ENCODE results near the gene EGFL7. TPM values are rescaled to one million over a fixed set of nuclear protein-coding genes. Genes with fewer than 3 reads are reported as not detected.

Gene EGFL7
- polyA plus RNA-seq, 3 donors, result 43.8 to 79.8 (median 74.3) TPM

DNA sequence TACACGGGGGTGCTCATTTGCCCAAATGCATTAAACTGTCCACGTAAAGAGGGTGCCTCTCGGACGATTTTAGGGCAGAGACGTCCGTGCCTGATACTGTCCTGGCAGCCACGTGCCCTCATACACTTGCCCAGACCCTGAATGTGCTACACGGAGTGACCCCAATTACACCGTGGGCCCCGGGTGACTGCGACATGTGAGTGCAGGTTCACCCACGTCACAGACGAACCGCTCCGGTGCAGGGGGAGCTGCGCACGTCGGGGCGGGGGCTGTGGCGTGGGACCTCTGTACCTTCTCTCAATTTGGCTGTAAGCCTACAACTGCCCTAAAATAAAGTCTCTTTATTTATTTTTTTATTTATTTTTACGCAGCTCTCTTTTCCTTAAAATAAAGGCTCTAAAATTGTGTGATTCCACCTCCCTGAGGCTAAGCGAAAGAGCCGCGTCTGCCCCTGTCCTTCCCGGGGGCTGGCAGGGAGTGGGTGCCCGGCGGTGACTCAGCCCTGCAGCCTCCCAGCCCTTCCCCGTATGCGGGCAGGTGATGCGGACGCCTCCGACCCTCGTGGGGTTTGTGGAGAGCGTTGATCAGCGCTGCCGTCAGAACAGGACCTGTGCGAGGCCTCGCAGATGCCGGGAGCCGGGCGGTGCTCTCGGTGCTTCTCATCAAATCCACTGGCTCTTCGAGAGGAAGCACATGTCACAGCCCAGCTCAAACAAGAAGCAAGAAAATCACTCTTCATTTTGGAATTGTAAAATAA, 9.2 kb upstream of the EGFL7 start:
- no peak for DNase-seq (ENCODE audit: extremely low read depth in 1 of 11, low read depth in 9 of 11, low spot score in 4 of 11)

DNA sequence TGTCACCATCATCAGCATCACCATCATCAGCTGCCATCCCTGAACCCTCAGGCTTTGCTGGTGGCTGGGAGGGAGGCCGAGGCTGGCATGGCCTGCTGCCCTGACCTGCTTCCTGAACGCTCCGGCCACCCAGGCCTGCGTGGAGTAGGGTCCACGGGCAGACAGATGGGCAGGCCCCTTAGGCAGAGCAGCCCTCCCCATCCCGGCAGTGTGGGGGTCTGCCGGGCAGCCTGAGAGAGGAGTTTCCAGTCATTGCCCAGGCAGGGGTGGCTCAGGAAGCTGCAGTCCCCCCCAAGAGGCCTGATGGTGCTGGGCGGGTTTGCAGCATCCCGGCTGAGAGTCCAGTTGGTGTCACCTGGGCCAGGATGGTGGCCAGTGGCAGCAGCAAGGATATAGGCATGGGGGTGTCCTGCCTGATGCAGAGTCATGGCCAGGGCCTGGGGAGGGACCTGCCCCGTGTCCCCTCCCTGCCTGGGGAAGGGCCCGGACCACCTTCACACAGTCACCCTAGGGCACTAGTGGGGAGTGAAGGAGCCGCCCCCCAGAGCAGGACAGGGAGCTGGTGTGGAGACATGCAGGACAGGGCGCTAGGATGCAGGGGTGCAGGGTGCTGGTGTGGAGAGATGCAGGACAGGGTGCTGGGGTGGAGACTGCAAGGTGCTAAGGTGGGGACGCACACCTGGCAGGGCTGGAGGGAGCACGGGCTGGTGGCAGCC, 7.7 kb upstream of the EGFL7 start:
- DNase-seq (ENCODE audit: extremely low read depth in 1 of 11, low read depth in 9 of 11, low spot score in 4 of 11), result no peak

DNA sequence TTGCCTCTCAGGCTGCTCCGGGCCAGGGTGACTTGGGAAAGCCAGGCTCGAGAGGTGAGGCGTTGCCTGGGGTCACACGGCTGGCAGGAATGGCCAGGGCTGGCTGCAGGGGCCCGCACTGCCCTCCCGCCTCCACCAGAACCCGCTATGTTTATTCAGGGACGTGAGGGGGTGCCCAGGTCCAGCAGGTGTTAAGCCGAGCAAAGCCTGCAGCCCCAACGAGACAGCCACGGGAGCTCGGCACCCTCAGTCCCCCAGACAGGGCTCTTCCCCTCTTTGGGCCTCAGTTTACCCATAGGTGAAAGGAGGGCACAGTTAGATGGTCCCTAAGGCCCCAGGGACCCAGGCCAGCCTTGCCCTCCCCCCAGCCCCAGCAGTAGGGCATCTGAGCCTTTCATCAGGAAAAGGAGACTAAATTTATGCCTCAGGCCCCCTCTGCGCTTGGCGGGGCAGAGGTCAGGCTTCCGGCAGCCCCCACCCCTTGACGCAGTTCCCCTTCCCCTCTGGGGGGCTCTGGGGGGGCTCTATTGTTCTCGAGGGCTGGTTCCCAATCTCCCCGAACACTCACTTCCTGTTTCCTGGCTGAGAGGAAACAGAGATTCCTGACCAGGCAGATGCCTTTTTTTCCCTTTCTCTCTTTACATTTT, 7.1 kb upstream of the EGFL7 start:
- DNase-seq (ENCODE audit: extremely low read depth in 1 of 11, low read depth in 9 of 11, low spot score in 4 of 11), result no peak

DNA sequence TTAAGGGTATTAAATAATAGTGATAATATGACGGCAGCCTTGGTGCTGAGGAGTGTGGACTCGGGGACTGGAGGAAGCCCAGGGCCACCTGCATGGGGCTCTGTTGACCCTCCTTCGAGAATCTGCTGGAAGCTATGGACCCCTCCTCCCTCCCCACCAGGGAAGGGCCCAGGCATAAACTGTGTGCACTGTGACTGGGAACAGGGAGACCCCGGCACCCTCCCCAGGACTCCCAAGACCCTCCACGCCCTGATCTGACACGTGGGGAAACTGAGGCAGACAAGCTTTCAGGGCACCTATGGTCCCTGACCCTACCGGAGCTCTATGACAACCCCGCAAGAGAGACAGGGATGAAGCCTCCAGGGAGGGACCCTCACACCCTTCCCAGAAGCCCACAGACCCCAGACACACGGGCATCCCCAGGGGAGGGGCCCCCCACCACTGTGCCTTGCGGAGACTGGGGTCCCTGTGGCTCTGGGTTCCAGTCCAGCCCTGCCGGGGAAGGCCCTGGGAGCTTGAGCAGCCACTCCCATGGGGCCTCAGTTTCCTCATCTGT, 6.5 kb upstream of the EGFL7 start:
- DNase-seq (ENCODE audit: extremely low read depth in 1 of 11, low read depth in 9 of 11, low spot score in 4 of 11), result no peak

DNA sequence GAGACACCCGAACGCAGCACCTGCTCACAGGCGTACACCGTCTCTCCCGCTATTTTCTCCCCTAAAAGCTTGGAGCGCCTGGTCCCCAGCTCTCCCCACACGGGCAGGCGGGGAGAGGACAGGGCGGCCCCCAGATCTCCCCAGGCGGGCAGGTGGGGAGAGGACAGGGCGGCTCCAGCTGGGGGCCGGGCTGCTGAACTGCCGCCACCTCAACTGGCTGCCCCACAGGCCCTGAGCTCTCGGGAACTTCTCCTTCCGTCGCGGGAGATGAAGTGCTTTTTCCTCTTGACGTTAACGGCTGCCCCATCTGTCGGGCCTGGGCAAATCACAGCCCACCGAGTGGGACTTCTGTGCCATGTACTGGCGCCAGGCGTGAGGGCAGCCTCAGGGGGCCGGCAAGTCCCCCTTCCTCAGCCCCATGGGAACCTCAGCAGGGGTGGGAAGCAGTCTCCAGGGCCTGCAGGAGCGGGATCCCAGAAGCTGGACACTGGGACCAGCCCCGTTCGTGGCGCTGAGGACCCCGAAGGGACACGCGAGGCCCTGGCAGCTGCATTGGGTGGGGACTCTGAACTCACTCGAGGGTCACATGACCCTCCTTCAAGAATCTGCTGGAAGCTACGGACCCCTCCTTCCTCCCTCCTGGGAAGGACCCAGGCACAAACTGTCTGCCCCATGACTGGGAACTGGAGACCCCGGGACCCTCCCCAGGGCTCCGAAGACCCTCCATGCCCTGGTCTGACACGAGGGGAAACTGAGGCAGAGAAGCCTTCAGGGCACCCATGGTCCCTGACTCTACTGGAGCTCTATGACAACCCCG, 5.7 kb upstream of the EGFL7 start:
- no peak for DNase-seq (ENCODE audit: extremely low read depth in 1 of 11, low read depth in 9 of 11, low spot score in 4 of 11)

DNA sequence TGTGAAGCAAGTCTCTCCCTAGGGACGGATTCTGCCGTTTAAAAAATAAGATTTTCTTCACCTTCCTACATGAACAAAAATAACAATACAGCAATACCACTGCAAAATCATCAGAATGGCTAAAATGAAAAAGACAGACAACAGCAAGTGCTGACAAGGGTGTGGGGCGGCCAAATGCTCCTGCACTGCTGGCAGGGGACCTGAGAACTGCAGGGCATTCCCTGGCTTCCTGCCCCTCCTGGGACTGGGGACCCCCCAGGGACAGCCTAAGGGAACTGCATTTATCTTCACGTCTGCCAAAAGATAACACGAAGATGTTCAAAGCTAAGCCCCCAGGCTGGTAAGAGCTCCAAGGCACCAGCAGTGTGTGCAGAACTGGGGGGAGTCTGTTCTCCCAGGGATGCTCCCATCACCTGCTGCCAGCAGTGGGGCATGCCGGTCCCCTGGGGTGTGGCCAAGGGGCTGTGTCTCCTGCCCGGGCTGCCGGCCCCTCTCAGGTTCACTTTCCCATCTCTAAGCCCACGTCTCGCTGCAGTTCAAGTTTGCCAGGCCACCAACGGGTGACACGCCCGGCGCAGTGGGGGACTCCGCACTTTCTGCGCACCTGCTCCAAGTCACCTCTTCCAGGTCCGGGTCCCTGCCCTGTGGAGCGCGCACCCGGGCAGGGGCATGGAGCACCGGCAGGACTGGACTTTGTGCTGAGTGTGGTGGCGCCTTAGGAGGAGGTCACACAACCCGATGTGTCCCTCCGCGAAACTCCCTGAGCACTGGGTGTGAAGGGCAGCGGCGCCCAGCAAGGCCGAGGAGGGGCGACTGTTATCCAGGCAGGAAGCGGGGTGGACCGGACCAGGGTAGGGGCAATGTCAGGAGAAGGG, 4.5 kb upstream of the EGFL7 start:
- no peak for DNase-seq (ENCODE audit: extremely low read depth in 1 of 11, low read depth in 9 of 11, low spot score in 4 of 11)

DNA sequence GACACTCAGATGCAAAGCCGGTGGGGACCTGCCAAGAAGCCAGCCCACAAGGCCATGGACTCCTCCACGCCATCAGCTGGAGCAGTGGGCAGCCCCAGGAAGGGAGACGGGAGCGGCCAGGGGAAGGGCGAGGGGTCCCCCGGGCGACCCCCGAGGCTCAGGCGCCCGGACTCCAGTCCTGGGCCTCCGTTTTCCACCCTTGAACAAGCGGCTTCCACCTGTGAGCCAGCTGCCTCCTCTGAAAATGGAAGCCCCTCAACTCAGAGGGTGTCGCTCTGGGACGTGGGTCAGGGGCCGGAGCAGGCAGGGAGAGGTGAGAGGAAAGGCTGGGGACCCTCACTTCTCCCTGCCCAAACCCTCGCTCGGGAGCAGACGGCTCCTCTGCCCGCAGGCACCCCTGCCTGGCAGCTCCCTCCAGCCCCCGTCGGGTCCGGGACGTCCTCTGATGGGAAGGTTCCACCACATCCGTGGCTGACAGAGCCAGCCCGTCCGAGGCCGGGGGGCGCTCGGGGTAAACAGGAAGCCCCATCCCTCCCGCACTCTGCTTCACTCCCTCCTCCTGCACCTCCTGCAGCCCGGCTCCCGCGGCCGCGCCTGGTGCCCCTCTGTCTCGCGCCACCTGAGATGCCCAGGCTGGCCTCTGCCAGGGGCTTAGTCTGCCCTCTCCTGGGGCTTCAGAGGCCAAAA, 3.7 kb upstream of the EGFL7 start:
- DNase-seq (ENCODE audit: extremely low read depth in 1 of 11, low read depth in 9 of 11, low spot score in 4 of 11), result no peak

DNA sequence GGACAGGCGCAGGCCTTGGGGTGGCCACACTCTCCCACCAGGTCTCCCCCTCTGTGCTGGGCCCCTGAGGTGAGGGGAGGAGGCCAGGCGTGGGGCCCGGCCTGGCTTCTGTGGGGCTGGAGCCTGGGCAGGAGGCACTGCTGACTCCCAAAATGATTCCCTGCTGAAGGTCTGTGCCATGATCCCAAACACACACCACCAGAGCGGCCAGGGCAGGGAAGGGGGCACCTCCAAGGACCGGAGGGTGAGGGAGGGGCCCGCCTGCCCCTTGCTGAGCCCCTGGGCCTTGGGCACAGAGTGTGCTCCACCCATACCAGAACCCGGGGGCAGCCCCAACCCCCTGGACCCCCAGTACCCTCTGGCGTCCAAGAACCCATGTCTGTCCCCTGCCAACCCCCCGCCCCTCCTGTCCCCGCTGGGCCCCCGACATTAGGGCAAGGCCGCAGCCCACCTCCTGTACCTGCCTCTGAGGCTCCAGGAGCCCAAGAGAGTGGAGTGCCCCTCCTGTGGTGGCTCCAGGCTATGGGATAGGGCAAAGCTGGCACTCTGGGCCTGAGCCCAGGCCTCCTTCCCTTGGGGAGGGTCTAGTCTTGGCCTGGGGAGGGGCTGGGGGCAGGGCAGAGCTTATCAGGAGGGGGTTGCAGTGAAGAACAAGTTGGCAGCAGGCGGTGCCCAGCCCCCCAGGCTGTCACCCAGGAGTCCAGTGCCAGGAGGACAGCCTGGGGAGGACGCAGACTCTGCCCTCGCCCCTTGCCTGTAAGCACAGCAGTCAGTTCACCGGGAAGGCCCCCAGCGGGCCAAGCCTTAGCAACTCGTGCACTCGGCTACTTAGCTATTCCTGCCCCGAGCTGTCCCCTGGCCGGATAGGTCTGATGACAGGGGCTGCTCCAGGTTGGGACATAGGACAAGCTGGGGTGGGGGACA, 2.6 kb upstream of the EGFL7 start:
- no peak for DNase-seq (ENCODE audit: extremely low read depth in 1 of 11, low read depth in 9 of 11, low spot score in 4 of 11)

DNA sequence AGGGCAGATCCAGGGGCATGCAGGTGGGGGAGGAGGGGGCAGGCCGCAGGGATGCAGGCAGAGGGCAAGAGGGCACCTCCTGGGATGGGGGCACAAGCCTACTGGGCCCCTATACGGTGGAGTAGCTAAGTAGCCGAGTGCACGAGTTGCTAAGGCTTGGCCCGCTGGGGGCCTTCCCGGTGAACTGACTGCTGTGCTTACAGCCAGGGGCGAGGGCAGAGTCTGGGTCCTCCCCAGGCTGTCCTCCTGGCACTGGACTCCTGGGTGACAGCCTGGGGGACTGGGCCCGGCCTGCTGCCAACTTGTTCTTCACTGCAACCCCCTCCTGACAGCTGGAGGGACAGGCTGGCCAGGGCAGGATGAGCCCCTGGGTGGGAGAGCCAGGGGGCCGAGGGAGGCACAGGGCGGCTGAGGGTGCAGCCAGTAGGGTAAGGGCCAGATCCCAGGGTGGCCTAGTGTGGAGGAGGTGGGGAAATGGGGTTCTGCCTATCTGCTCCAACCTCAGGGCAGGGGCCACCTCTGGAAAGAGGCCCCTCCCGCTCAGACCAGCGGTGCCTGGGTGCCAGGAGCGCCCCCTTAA, 1.7 kb upstream of the EGFL7 start:
- no peak for DNase-seq (ENCODE audit: extremely low read depth in 1 of 11, low read depth in 9 of 11, low spot score in 4 of 11)

DNA sequence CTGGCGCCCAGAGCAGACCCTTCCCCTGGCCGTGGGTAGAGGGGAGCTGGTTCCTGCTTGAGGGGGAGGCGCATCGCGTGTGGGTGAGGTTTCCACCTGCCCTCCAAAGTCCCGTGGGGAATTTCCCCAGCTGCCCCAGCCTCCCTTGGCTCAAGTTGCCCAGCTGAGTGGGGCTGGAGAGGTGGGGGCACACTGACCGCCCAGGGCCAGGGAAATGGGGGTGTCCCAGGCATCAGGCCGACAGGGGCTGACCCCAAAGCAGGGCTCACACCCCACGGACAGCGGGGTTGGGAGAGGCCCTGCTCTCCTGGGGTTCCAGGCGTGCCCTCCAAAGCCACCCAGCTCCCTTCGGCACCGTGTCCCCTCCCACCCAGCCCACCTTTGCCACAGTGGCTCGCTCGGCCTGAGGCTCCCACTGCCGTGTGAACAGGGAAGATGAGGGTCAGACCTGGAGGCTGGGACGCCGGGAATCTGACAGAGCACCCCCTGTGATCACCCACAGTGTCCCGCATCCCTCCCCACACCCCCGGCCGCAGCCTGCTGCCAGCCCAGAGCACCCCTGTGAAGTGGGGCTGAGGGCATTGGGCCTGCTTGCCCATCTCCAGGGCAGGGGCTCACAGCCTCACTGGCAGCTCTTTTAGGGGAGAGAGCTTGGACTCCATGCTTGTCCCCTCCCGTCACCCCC, 933 bp upstream of the EGFL7 start:
- no peak for DNase-seq (ENCODE audit: extremely low read depth in 1 of 11, low read depth in 9 of 11, low spot score in 4 of 11)

DNA sequence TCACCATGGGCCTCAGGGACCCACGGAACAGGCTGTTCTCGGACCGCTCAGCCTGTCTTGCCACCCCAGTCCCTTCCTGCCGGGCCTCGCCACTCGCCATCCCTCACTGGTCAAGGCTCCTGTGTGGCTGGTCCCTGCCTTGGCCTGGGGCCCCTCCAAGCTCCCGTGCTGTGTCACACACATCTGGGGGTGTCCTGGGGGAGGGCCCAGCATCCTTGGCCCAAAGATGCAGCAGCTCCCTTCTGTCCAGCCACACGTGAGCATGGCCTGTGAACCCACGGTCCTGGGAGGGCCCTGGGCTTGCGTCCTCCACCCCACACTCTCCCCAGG, 425 bp upstream of the EGFL7 start:
- DNase-seq (ENCODE audit: extremely low read depth in 1 of 11, low read depth in 9 of 11, low spot score in 4 of 11), result no peak

DNA sequence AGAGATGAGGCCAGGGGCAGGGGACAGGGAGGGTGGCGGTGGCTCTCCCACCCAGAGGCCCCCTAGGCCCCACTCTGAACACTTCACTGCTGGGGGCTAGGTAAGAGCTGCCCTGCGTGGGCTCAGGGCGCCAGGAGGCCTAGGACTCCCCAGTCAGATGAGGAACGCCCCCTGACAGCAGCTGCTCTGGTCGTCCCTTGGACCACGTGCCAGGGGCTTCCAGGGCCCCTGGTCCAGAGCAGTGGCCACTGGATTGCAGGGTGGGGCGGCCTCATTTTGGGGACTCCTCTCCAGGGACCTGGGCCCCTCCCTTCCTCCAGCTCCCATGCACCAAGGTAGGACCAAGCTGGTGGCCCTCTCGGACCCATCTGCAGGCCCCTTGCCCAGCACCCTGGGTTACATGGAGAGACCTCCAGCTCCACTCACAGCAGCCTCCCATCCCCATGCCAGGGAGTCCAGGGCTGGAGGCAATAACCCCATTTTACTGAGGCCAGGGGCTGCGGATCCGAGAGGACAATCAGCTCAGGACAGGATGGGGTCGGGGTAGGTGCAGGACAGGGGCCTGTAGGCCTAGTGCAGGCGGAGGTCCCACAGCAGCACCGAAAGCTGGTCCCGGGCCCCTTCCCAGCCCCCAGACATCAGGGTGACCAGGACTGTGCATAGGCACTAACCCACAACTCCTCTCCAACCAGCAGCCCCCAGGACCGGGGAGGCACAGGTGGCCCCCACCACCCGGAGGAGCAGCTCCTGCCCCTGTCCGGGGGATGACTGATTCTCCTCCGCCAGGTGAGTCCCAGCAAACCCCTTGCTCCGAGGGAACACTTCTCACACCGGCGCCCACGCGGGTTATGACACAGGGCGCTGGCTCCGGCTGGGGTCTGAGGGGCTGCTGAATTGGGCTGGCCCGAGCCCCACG, 1.5 kb downstream of the EGFL7 start:
- no peak for DNase-seq (ENCODE audit: extremely low read depth in 1 of 11, low read depth in 9 of 11, low spot score in 4 of 11)

DNA sequence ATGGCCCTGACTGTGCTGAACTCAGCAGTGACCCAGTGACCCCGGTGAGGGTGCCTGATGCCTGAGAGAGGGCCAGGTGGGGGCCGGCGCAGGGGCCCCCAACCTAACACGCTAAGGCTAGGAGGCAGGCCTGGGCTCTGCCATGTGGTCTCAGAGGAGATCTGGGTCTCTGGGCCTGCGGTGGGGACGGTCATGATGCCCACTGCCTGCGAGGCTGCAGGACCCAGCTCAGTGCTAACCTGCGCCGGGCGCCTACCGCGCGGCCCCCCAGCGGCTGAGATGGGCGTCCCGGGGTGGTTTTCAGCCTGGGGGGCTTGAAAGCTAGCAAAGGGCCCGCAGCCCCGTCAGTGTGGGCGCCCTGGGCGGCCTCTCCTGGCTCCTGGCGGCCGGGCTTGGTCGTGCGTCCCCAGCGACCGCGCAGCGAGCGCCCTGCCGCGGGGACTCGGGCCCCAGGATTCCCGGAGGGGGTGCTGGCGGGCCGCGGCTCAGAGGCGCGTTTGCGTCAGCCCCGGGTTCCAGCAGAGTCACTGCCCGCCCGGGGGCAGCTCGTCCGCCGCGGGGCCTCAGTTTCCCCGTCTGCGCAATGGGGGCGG, 2.5 kb downstream of the EGFL7 start:
- no peak for DNase-seq (ENCODE audit: extremely low read depth in 1 of 11, low read depth in 9 of 11, low spot score in 4 of 11)

DNA sequence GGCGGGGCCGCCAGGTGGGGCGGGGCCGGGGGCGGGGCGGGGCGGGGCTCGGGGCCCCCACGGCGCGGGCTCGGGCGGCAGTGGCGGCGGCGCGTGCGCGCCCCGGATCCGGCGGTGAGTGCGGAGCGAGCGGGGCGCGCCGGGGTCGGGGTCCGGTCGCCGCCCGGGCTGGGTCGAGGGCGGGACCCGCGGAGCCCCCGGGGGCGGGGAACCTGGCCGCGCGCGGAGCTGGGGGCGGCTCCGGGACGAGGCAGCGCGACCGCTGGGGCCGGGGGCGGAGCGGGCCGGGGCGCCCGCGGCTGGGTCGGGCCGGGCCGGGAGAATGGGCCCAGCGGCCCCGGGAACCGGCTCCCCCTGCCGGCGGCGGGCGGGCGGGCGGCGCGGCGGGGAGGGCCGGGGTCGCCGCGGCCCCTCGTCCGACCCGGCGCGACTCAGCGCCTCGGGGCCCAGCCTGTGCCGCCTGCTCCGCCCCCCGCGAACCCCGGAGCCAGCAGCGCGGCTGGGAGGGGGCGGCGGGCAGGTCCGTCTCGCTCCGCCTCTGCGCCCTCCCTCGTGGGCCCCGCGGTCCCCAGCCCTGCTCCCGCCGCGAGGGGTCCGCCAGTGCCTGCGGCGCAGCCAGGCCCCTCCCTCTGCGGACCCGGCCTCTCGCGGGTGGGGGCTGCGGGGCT, 3.1 kb downstream of the EGFL7 start:
- DNase-seq (ENCODE audit: extremely low read depth in 1 of 11, low read depth in 9 of 11, low spot score in 4 of 11), result no peak
